HepG2 (cell line): ENCODE results near the gene UNC13D. TPM values are rescaled to one million over a fixed set of nuclear protein-coding genes. Genes with fewer than 3 reads are reported as not detected.

ENCODE experiments used
- AGO2 ChIP-seq: fragments of 200-400 bp; formaldehyde crosslinking; optimal IDR thresholded peaks from 2 replicates; pipeline ENCODE3; 2017; ENCODE audit warnings: mild to moderate bottlenecking, low read depth, low read length, moderate library complexity
- DR1 ChIP-seq: sonication (generic); formaldehyde crosslinking; IDR thresholded peaks from 2 replicates; pipeline ENCODE4 v1.8.0; 2021; ENCODE audit warnings: mild to moderate bottlenecking, missing genetic modification reagents, inconsistent platforms
- EP300 ChIP-seq, 3 experiments: sonication (generic) in 1 of 3; formaldehyde crosslinking in 1 of 3; IDR thresholded peaks; 2 replicates each; pipeline versions ENCODE4 v1.5.1 to v1.6.1; 2011 to 2020; ENCODE audit warnings: low read depth in 2 of 3, low read length in 2 of 3, borderline replicate concordance in 1 of 3, improper control_type of control experiment in 1 of 3, mild to moderate bottlenecking in 1 of 3, missing genetic modification reagents in 1 of 3, moderate library complexity in 1 of 3
- FOXO1 ChIP-seq: sonication (generic); formaldehyde crosslinking; IDR thresholded peaks from 2 replicates; pipeline ENCODE4 v1.4.0; 2020; ENCODE audit warnings: missing genetic modification reagents
- PHB2 ChIP-seq: fragments of 450-650 bp; IDR thresholded peaks from 2 replicates; pipeline ENCODE4 v1.6.1; 2018; ENCODE audit not compliant: partially characterized antibody
- TGIF2 ChIP-seq: IDR thresholded peaks from 2 replicates; pipeline ENCODE4 v1.6.1; 2016; ENCODE audit warnings: control low read depth, missing compliant biosample characterization
- ZNF296 ChIP-seq: sonication (generic); formaldehyde crosslinking; conservative IDR thresholded peaks from 2 replicates; pipeline ENCODE4 v1.5.0; 2020; ENCODE audit warnings: mild to moderate bottlenecking, missing genetic modification reagents
- ZNF558 ChIP-seq: sonication (generic); formaldehyde crosslinking; IDR thresholded peaks from 2 replicates; pipeline ENCODE4 v1.9.0; 2022; ENCODE audit warnings: mild to moderate bottlenecking, missing genetic modification reagents, borderline replicate concordance
- ZNF614 ChIP-seq: IDR thresholded peaks from 2 replicates; pipeline ENCODE4 v1.6.1; 2018; ENCODE audit warnings: missing biosample characterization, missing genetic modification reagents, inconsistent platforms, borderline replicate concordance
- ZNF878 ChIP-seq: sonication (generic); formaldehyde crosslinking; IDR thresholded peaks from 2 replicates; pipeline ENCODE4 v1.8.1; 2023; ENCODE audit warnings: mild to moderate bottlenecking, missing genetic modification reagents, moderate library complexity
- polyA plus RNA-seq, 8 experiments: library from polyadenylated mRNA; depleted of rRNA in 3 of 8; stranded (reverse) in 7 of 8; unstranded in 1 of 8; fragments of >200 nt; fragmentation: Illumina TruSeq in 4 of 8; extraction: Trizol in 4 of 8; gene quantifications; 2 replicates each; pipeline versions ENCODE4 v1.2.1 to v1.2.3, GENCODE V29; 2011 to 2016; ENCODE audit warnings: low read depth in 4 of 8, missing spikeins in 1 of 8, mixed read lengths in 1 of 8; ENCODE audit not compliant: insufficient read depth in 1 of 8
- total RNA-seq, 5 experiments: library from RNA; depleted of rRNA; stranded (reverse); fragments of >200 nt; fragmentation: Illumina TruSeq; extraction: Trizol; gene quantifications; 2 replicates each; pipeline ENCODE4 v1.2.3, GENCODE V29; 2016; ENCODE audit warnings: low read depth in 1 of 5
- TF ChIP-seq, protein P1 (sequence below): sonication (generic); formaldehyde crosslinking; IDR thresholded peaks from 2 replicates; pipeline ENCODE4 v1.4.0; 2020; ENCODE audit warnings: missing genetic modification reagents
- TF ChIP-seq, protein P2 (sequence below): sonication (generic); formaldehyde crosslinking; IDR thresholded peaks from 2 replicates; pipeline ENCODE4 v1.4.0; 2020; ENCODE audit warnings: missing genetic modification reagents
- TF ChIP-seq, protein P3 (sequence below): sonication (generic); formaldehyde crosslinking; IDR thresholded peaks from 2 replicates; pipeline ENCODE4 v1.5.0; 2020; ENCODE audit warnings: mild to moderate bottlenecking, missing genetic modification reagents
- TF ChIP-seq, protein P4 (sequence below): IDR thresholded peaks from 2 replicates; pipeline ENCODE4 v1.6.1; 2016; ENCODE audit warnings: control low read depth
- TF ChIP-seq, protein P5 (sequence below): sonication (generic); formaldehyde crosslinking; IDR thresholded peaks from 2 replicates; pipeline ENCODE4 v1.4.0; 2020; ENCODE audit warnings: missing genetic modification reagents
- TF ChIP-seq, protein P6 (sequence below): sonication (generic); formaldehyde crosslinking; IDR thresholded peaks from 2 replicates; pipeline ENCODE4 v1.5.0; 2020; ENCODE audit warnings: missing genetic modification reagents
- TF ChIP-seq, protein P7 (sequence below): sonication (generic); formaldehyde crosslinking; IDR thresholded peaks from 2 replicates; pipeline ENCODE4 v1.5.1; 2020; ENCODE audit warnings: missing genetic modification reagents, mild to moderate bottlenecking, borderline replicate concordance

The UNC13D gene
- total and polyA plus RNA-seq, 2 of the 13 experiments (the other 11 are each of a cell fraction or from before 2014, with no cell fraction given), result 29.7 to 42.7 TPM

DNA sequence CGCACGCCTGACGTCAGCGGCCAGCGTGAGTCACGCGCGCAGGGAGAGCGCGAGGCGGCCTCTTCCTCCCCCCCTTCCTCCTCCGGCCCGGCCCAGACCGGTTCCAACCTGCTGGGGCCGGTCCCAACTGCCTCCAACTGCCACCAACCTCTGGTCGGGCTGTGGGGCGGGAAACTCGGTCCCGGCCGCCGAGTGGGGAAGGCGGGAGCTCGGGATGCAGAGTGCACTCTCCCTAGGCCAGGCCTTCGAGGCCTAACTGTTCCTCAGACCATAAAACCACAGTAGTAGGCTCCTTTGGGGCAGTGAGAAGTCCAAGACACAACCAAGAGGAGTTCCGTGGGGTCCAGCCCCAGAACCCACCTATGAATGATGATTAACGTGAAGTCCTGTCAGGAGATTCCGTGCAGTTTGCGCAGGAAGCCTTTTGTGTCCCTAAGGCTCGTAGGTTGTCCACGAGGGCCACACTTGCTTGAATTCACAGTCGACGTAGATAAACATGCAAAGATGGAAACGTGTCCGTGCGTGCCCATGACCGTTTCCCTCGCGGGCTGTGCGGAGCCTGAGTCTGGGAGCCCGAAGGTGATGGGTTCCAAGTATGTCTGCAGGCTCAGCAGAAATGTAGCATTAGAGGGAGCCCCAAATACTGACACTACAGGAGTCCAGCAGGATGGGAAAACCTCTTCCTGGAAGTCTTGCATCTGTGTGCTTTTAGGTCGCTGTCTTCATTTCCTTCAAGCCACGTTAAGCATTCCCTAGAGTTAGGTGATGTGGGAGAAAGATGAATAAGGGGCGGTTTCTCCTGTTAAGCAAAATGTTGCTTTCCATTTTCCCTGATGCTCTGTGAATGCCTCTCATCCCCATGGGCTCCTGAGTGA, 59.0 kb downstream of the UNC13D start (continued):
- TF ChIP-seq ZNF614, result peak; percentile 51; the same call in 1 of the 2 replicates
- TF ChIP-seq, protein P1, sequence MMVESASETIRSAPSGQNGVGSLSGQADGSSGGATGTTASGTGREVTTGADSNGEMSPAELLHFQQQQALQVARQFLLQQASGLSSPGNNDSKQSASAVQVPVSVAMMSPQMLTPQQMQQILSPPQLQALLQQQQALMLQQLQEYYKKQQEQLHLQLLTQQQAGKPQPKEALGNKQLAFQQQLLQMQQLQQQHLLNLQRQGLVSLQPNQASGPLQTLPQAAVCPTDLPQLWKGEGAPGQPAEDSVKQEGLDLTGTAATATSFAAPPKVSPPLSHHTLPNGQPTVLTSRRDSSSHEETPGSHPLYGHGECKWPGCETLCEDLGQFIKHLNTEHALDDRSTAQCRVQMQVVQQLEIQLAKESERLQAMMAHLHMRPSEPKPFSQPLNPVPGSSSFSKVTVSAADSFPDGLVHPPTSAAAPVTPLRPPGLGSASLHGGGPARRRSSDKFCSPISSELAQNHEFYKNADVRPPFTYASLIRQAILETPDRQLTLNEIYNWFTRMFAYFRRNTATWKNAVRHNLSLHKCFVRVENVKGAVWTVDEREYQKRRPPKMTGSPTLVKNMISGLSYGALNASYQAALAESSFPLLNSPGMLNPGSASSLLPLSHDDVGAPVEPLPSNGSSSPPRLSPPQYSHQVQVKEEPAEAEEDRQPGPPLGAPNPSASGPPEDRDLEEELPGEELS (CRISPR knock-in tag), result no peak; the same call in 1 of the 2 replicates
- TF ChIP-seq, protein P2, sequence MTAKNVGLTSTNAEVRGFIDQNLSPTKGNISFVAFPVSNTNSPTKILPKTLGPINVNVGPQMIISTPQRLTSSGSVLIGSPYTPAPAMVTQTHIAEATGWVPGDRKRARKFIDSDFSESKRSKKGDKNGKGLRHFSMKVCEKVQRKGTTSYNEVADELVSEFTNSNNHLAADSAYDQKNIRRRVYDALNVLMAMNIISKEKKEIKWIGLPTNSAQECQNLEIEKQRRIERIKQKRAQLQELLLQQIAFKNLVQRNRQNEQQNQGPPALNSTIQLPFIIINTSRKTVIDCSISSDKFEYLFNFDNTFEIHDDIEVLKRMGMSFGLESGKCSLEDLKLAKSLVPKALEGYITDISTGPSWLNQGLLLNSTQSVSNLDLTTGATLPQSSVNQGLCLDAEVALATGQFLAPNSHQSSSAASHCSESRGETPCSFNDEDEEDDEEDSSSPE (CRISPR knock-in tag), result peak; percentile 97
- peak; percentile 68 to 70; a peak in 2 of 4 replicates for TF ChIP-seq EP300 (IDR thresholded peaks at IDR 0.05; ENCODE audit: low read depth in 2 of 2, low read length in 2 of 2)
- TF ChIP-seq EP300 (CRISPR knock-in tag; IDR thresholded peaks at IDR 0.05; ENCODE audit: borderline replicate concordance), result peak; percentile 89
- peak; percentile 61 for TF ChIP-seq DR1 (CRISPR knock-in tag)
- TF ChIP-seq ZNF296 (CRISPR knock-in tag), result peak; percentile 61; the same call in 1 of the 2 replicates
- no peak for TF ChIP-seq PHB2
- TF ChIP-seq, protein P3, sequence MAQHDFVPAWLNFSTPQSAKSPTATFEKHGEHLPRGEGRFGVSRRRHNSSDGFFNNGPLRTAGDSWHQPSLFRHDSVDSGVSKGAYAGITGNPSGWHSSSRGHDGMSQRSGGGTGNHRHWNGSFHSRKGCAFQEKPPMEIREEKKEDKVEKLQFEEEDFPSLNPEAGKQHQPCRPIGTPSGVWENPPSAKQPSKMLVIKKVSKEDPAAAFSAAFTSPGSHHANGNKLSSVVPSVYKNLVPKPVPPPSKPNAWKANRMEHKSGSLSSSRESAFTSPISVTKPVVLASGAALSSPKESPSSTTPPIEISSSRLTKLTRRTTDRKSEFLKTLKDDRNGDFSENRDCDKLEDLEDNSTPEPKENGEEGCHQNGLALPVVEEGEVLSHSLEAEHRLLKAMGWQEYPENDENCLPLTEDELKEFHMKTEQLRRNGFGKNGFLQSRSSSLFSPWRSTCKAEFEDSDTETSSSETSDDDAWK (CRISPR knock-in tag), result no peak
- peak; percentile 92; the same call in 1 of the 2 replicates for TF ChIP-seq ZNF558 (CRISPR knock-in tag)
- peak; percentile 51; the same call in 1 of the 2 replicates for TF ChIP-seq FOXO1 (CRISPR knock-in tag)
- TF ChIP-seq, protein P4, sequence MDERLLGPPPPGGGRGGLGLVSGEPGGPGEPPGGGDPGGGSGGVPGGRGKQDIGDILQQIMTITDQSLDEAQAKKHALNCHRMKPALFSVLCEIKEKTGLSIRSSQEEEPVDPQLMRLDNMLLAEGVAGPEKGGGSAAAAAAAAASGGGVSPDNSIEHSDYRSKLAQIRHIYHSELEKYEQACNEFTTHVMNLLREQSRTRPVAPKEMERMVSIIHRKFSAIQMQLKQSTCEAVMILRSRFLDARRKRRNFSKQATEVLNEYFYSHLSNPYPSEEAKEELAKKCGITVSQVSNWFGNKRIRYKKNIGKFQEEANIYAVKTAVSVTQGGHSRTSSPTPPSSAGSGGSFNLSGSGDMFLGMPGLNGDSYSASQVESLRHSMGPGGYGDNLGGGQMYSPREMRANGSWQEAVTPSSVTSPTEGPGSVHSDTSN (CRISPR knock-in tag), result no peak
- TF ChIP-seq ZNF878 (CRISPR knock-in tag), result no peak
- no peak for TF ChIP-seq TGIF2 (CRISPR knock-in tag)
- TF ChIP-seq, protein P5, sequence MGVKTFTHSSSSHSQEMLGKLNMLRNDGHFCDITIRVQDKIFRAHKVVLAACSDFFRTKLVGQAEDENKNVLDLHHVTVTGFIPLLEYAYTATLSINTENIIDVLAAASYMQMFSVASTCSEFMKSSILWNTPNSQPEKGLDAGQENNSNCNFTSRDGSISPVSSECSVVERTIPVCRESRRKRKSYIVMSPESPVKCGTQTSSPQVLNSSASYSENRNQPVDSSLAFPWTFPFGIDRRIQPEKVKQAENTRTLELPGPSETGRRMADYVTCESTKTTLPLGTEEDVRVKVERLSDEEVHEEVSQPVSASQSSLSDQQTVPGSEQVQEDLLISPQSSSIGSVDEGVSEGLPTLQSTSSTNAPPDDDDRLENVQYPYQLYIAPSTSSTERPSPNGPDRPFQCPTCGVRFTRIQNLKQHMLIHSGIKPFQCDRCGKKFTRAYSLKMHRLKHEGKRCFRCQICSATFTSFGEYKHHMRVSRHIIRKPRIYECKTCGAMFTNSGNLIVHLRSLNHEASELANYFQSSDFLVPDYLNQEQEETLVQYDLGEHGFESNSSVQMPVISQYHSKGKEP (CRISPR knock-in tag), result peak; percentile 50; the same call in 1 of the 2 replicates
- TF ChIP-seq, protein P6, sequence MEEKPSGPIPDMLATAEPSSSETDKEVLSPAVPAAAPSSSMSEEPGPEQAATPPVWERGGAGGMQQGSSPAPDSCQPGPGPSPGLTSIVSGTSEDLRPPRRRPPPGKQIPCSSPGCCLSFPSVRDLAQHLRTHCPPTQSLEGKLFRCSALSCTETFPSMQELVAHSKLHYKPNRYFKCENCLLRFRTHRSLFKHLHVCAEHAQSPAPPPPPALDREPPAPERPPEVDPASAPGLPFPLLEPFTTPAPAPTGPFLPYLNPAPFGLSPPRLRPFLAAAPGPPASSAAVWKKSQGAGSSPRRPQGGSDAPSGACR (CRISPR knock-in tag), result peak; percentile 44; the same call in 1 of the 2 replicates
- peak; percentile 81 for TF ChIP-seq AGO2
- TF ChIP-seq, protein P7, sequence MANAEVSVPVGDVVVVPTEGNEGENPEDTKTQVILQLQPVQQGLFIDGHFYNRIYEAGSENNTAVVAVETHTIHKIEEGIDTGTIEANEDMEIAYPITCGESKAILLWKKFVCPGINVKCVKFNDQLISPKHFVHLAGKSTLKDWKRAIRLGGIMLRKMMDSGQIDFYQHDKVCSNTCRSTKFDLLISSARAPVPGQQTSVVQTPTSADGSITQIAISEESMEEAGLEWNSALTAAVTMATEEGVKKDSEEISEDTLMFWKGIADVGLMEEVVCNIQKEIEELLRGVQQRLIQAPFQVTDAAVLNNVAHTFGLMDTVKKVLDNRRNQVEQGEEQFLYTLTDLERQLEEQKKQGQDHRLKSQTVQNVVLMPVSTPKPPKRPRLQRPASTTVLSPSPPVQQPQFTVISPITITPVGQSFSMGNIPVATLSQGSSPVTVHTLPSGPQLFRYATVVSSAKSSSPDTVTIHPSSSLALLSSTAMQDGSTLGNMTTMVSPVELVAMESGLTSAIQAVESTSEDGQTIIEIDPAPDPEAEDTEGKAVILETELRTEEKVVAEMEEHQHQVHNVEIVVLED (CRISPR knock-in tag), result peak; percentile 37; the same call in 1 of the 2 replicates
